Omental fat pad (tissue), 4 donors: Measurements from ENCODE around the gene ASB2. TPM values are rescaled to one million over a fixed set of nuclear protein-coding genes. Genes with fewer than 3 reads are reported as not detected.

Experiments used
- ATAC-seq: fragments of 150-250 bp; one replicate; pipeline ENCODE4 v1.9.1; 2016; ENCODE audit warnings: mild to moderate bottlenecking, moderate library complexity; ENCODE audit not compliant: low FRiP score
- DNase-seq: peaks from one replicate; pipeline ENCODE4 v3.0.0-alpha.2; 2019; ENCODE audit warnings: low spot score
- CTCF ChIP-seq, 3 donors: fragments of 450-650 bp; IDR thresholded peaks; one replicate each; pipeline ENCODE4 v1.5.1; 2016 to 2017; ENCODE audit warnings: antibody characterized with exemption in 3 of 3, mild to moderate bottlenecking in 3 of 3, moderate library complexity in 2 of 3
- total RNA-seq, 4 donors: library from RNA; depleted of rRNA; stranded (reverse); fragments of >200 nt; gene quantifications; one replicate each; pipeline ENCODE4 v1.1.0, GENCODE V29; 2016

ASB2 gene
- total RNA-seq, 4 donors from 2014 or later, result 0.36 to 2.4 (median 0.56) TPM

- ATAC-seq, result no peak
- no peak for DNase-seq
- TF ChIP-seq CTCF (IDR thresholded peaks at IDR 0.05), result no peak
Observed at GRCh38 chr14:93901813-93902212, 74.6 kb downstream of the ASB2 start.

GRCh38 chr14:93898731-93899130 lies 77.6 kb downstream of the ASB2 start:
- ATAC-seq (no peak), DNase-seq (no peak)
- TF ChIP-seq CTCF (IDR thresholded peaks at IDR 0.05), result no peak

GRCh38 chr14:93898081-93898611 lies 78.2 kb downstream of the ASB2 start:
- DNase-seq (no peak), ATAC-seq (no peak)
- TF ChIP-seq CTCF (IDR thresholded peaks at IDR 0.05), result no peak

GRCh38 chr14:93897476-93897845 lies 78.9 kb downstream of the ASB2 start:
- DNase-seq (no peak), ATAC-seq (no peak)
- no peak for TF ChIP-seq CTCF (IDR thresholded peaks at IDR 0.05)

GRCh38 chr14:93895023-93895604 lies 81.3 kb downstream of the ASB2 start:
- no peak for TF ChIP-seq CTCF (IDR thresholded peaks at IDR 0.05)
- DNase-seq (no peak), ATAC-seq (no peak)

GRCh38 chr14:93893661-93894261 lies 82.6 kb downstream of the ASB2 start:
- DNase-seq (no peak), ATAC-seq (no peak)
- TF ChIP-seq CTCF (IDR thresholded peaks at IDR 0.05), result no peak
